Heart right ventricle (tissue), 16 donors: ENCODE measurements around the gene TMA16. TPM values are rescaled to one million over a fixed set of nuclear protein-coding genes. Genes with fewer than 3 reads are reported as not detected.

Experiments used
- ATAC-seq, 8 donors: fragments of 200-7000 bp; cut with Tn5 transposase; one replicate each; pipeline ENCODE4 v1.9.1; 2020; ENCODE audit warnings: mild to moderate bottlenecking in 8 of 8, moderate library complexity in 8 of 8, moderate number of reproducible peaks in 1 of 8
- DNase-seq, 2 donors: peaks; one replicate each; pipeline ENCODE4 v3.0.0-alpha.2; 2020
- H3K27ac ChIP-seq, 10 donors: fragments of 200-600 bp; sonication (generic) in 2 of 10; one replicate each; pipeline versions ENCODE4 v1.5.0 to v1.8.0; 2020 to 2022; ENCODE audit warnings: mild to moderate bottlenecking in 3 of 10
- H3K27me3 ChIP-seq, 7 donors: fragments of 200-600 bp; one replicate each; pipeline ENCODE4 v1.8.0; 2021 to 2022; ENCODE audit warnings: mild to moderate bottlenecking in 2 of 7
- H3K36me3 ChIP-seq, 9 donors: fragments of 200-600 bp; sonication (generic) in 1 of 9; one replicate each; pipeline versions ENCODE4 v1.5.0 to v1.8.0; 2020 to 2022; ENCODE audit warnings: mild to moderate bottlenecking in 2 of 9
- H3K4me1 ChIP-seq, 9 donors: fragments of 200-600 bp; sonication (generic) in 1 of 9; one replicate each; pipeline versions ENCODE4 v1.5.0 to v1.8.0; 2020 to 2022; ENCODE audit warnings: mild to moderate bottlenecking in 4 of 9
- H3K4me3 ChIP-seq, 10 donors: fragments of 200-600 bp; sonication (generic) in 2 of 10; one replicate each; pipeline versions ENCODE4 v1.5.0 to v1.8.0; 2020 to 2022; ENCODE audit warnings: mild to moderate bottlenecking in 7 of 10, moderate library complexity in 2 of 10
- H3K9me3 ChIP-seq, 11 donors: fragments of 200-600 bp in 10 of 11; sonication (generic) in 2 of 11; one replicate each; pipeline versions ENCODE4 v1.5.0 to v1.8.0; 2013 to 2022; ENCODE audit warnings: mild to moderate bottlenecking in 2 of 11, control low read depth in 1 of 11, moderate library complexity in 1 of 11
- WGBS, 2 donors: extraction: QIAGEN DNeasy Blood & Tissue Kit; methylation state at CpG; one replicate each; pipeline ENCODE4 v1.1.7; 2013; ENCODE audit warnings: inconsistent platforms in 1 of 2; 5-methylcytosine and 5-hydroxymethylcytosine counted together
- intact Hi-C, 10 donors: fragments of 100-400 bp; cut with DNase I; formaldehyde crosslinking; loops; one replicate each; pipeline versions ENCODE4 v1.11.1 to v1.14.2; 2022
- polyA plus RNA-seq, 2 donors: library from polyadenylated mRNA; stranded (reverse); fragments of 200-250 nt; gene quantifications; one replicate each; pipeline ENCODE4 v1.2.3, GENCODE V29; 2013
- total RNA-seq, 10 donors: library from RNA; stranded (reverse); fragmentation: NEBNext Ultra II Directional in 3 of 10; extraction: Animal tissue kit (Norgen Biotek cat#: 25700) in 3 of 10; gene quantifications; one replicate each; pipeline versions ENCODE4 v1.2.1 to v1.2.4, GENCODE V29; 2021 to 2023
- TF ChIP-seq, protein P1 (sequence below), 9 donors: fragments of 200-600 bp; sonication (generic) in 2 of 9; IDR thresholded peaks; one replicate each; pipeline versions ENCODE4 v1.5.0 to v1.8.0; 2021 to 2022; ENCODE audit warnings: antibody characterized with exemption in 9 of 9, mild to moderate bottlenecking in 5 of 9, moderate library complexity in 1 of 9
- donor health status: Arrhythmogenic right ventricular cardiomyopathy.
- donor health status: ischemic (EF 13 %, LVEDD 7.1; RV severe dilation, severe dysfunction).
- donor health status: healthy with polysubstance abuse.
- donor health status: DM: no; HTN: yes; CAD: no.
- donor health status: DM: no; HTN: no; CAD: no.
- donor health status: ischemic (EF 25% LVEDD 6.9; RV normal size, moderate dysfunction).
- donor health status: ischemic (EF 25% LVEDD 5.7; RV mildly dilated, moderate dysfunction).
- donor health status: healthy.
- donor health status: DM: yes; HTN: yes; CAD: no.
- donor health status: Ischemic cardiomyopathy.
- donor health status: ischemic (EF 35%, LVEDD 5.7; RV mildly dilated, moderate dysfunction).
- donor health status: nonischemic (EF 11% LVEDD 7.7; RV severe dilation, severe dysfunction).
- donor health status: DM: yes; HTN: yes; CAD: no.
- donor health status: PGD.
- donor health status: ischemic (EF 29% LVEDD 5.4; RV normal size, mild dysfunction).
- donor health status: nonischemic (EF 23%, LVEDD 6.1; RV moderate dilation, normal function).

Gene TMA16
- total and polyA plus RNA-seq, 12 donors = 6.5 to 15.3 (median 9.7) TPM

DNA sequence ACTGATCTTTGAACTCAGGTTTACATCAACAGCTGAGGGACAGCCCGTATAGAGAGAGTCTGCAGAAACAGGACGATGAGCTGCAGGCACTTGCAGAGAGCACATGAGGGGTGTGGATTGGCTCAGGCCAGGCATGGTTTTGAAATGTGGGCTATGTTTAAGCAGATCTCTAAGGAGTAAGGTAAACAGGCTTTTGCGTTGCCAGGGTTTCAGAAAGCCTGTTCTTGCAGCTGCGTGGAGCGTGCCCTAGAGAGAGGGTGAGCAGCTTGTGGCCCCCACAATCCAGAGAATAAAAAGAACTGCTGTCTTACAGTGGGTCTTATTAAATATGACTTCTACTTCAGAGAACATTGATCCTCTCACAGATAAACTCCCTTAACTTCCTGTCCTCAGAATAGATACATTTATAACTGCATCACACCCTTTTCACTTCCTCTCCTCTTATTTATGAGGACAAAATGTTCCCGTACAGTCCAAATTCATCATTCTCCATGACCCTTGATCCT, 64.1 kb downstream of the TMA16 start:
- DNase-seq = no peak
- H3K4me3 ChIP-seq = no peak overlapping the region
- no peaks in the 10 kb centered on the region for H3K27me3 ChIP-seq
- peaks cover 0 to 14% (median 0%) of the 10 kb centered on the region in 11 donors for H3K9me3 ChIP-seq
- H3K36me3 ChIP-seq = no peaks in the 10 kb centered on the region
- intact Hi-C loops = loop anchor here in 8 of 10 donors (5.0 to 10.0 kb wide), 6 partner anchors 116 to 1176 kb away; no protein-coding TSS in a partner anchor
- peak overlapping the region in 2 of 10 donors; percentile 13 to 52 for H3K27ac ChIP-seq
- WGBS, 2 donors = 39 to 42% methylated on average over 6 of the region's 6 CpGs
- peaks cover 0 to 38% (median 8%) of the 10 kb centered on the region in 9 donors for H3K4me1 ChIP-seq
- TF ChIP-seq, protein P1, sequence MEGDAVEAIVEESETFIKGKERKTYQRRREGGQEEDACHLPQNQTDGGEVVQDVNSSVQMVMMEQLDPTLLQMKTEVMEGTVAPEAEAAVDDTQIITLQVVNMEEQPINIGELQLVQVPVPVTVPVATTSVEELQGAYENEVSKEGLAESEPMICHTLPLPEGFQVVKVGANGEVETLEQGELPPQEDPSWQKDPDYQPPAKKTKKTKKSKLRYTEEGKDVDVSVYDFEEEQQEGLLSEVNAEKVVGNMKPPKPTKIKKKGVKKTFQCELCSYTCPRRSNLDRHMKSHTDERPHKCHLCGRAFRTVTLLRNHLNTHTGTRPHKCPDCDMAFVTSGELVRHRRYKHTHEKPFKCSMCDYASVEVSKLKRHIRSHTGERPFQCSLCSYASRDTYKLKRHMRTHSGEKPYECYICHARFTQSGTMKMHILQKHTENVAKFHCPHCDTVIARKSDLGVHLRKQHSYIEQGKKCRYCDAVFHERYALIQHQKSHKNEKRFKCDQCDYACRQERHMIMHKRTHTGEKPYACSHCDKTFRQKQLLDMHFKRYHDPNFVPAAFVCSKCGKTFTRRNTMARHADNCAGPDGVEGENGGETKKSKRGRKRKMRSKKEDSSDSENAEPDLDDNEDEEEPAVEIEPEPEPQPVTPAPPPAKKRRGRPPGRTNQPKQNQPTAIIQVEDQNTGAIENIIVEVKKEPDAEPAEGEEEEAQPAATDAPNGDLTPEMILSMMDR (IDR thresholded peaks at IDR 0.05) = no peak
- ATAC-seq = peak in 4 of 8 donors; percentile 20 to 83 (median 68)

DNA sequence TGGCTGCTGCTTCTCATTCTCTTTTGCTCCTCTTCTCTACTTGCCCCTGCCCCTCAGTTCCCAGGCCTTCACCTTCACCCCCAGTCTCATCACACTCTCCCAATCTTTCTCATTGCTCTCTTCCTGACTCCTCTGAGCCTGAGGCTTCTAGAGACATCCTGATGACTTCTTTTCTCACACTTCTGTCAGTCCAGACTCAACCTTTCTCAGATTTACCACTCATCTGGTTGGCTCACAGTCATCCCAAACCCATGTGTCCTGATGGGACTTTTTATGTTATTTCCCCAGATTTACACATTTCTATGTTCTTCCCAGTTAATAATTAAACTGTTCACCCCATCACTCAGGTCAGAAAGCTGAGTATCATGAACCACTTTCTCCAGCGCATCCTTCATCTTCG, 68.0 kb downstream of the TMA16 start:
- Histone ChIP-seq H3K4me3 (no peak overlapping the region), H3K27ac (no peak overlapping the region), H3K27me3 (no peaks in the 10 kb centered on the region), H3K4me1 (peaks cover 0 to 24% (median 8%) of the 10 kb centered on the region in 9 donors), H3K36me3 (no peaks in the 10 kb centered on the region), H3K9me3 (peaks cover 0 to 14% (median 0%) of the 10 kb centered on the region in 11 donors)
- intact Hi-C loops = no loop called here
- 94 to 98% methylated on average over 2 of the region's 2 CpGs for WGBS, 2 donors
- ATAC-seq (no peak), DNase-seq (no peak)
- TF ChIP-seq, protein P1 (IDR thresholded peaks at IDR 0.05) = no peak

DNA sequence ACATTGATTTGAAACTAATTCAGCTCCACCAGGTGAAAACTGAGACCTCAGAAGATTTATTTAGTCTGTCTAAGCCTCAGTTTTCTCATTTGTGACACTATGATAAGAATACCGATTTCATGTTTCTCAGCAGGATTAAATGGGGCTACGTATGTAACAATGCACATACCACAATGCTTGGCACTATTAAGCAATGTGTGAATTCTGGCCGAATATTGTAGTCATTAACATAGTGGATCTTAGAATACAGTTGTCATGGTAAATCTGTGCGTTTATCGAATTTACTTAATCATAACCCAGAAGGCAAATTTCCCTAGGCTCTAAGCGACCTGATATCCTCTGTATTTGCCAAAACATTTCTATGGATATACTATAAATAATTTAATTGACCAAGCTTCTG, 69.1 kb downstream of the TMA16 start:
- no peaks in the 10 kb centered on the region for H3K36me3 ChIP-seq
- DNase-seq (no peak), ATAC-seq (no peak)
- WGBS, 2 donors = 89% methylated on average over 6 of the region's 6 CpGs
- TF ChIP-seq, protein P1 (IDR thresholded peaks at IDR 0.05) = no peak
- H3K27ac ChIP-seq = no peak overlapping the region
- intact Hi-C loops = no loop called here
- H3K9me3 ChIP-seq = peaks cover 0 to 14% (median 0%) of the 10 kb centered on the region in 11 donors
- no peak overlapping the region for H3K4me3 ChIP-seq
- peaks cover 0 to 13% (median 3%) of the 10 kb centered on the region in 9 donors for H3K4me1 ChIP-seq
- no peaks in the 10 kb centered on the region for H3K27me3 ChIP-seq

DNA sequence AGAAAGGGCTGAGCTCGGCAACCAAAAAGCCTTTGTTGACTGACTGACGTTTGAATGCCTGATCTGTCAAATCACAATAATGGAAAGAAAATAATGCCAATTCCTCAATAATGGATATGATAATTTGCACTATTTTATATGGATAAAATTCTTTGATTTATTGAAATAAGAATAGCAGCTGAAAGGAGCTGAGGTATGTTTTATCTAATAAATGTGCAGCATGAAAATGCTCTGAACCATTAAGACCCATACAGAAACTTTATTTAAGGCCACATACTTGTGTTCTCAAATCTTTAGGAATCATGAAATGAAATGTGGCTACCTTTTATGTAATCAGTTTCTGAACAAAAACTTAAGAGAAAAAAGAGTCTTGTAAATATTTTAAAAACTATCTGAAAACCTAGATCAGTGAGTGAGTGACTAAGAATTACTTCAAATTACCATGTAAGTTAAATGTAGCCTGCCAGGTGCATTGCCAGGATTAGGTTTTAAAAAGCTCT, 69.8 kb downstream of the TMA16 start:
- peaks cover 0 to 14% (median 0%) of the 10 kb centered on the region in 11 donors for H3K9me3 ChIP-seq
- no peak for ATAC-seq
- TF ChIP-seq, protein P1 (IDR thresholded peaks at IDR 0.05) = no peak
- H3K4me1 ChIP-seq = peaks cover 0 to 6% (median 0%) of the 10 kb centered on the region in 9 donors
- H3K27ac ChIP-seq = no peak overlapping the region
- intact Hi-C loops = no loop called here
- H3K4me3 ChIP-seq = no peak overlapping the region
- no peak for DNase-seq
- H3K36me3 ChIP-seq = no peaks in the 10 kb centered on the region
- 89 to 90% methylated on average over 2 of the region's 2 CpGs for WGBS, 2 donors
- no peaks in the 10 kb centered on the region for H3K27me3 ChIP-seq
